ENCODE data around the gene SH3GL3. TPM values are rescaled to one million over a fixed set of nuclear protein-coding genes. Genes with fewer than 3 reads are reported as not detected.
A peak's percentile ranks its signal among the peaks of the same experiment; 100 is the strongest.

SH3GL3 gene
- total RNA-seq (2021; fragmentation: NEBNext Ultra II Directional; extraction: Animal tissue kit (Norgen Biotek cat#: 25700)) (16.3 and 19.1 TPM in 2 replicates), polyA plus RNA-seq (2011; rRNA removed) (7.3 and 14.1 TPM in 2 replicates), polyA minus RNA-seq (2011; rRNA and poly(A)+ RNA removed) (3.2 and 4.7 TPM in 2 replicates)
- 12.0 TPM for polyA plus RNA-seq (2011; cell fraction: cytosol; rRNA removed)
- polyA plus RNA-seq (2011; cell fraction: nucleus; rRNA removed): 4.2 TPM
- polyA plus RNA-seq (2012, experiment 1 of 2): 11.6 to 20.1 TPM (median 12.1 TPM) in 4 replicates
- 2.3 TPM for polyA plus RNA-seq (2012, experiment 2 of 2)
- 11.2 TPM for polyA plus RNA-seq (2013, experiment 1 of 2)
- 10.2 TPM for polyA plus RNA-seq (2013, experiment 2 of 2)
- 4.3 TPM for polyA minus RNA-seq (2011; cell fraction: cytosol; rRNA and poly(A)+ RNA removed)
- polyA minus RNA-seq (2011; cell fraction: nucleus; rRNA and poly(A)+ RNA removed): 11.8 TPM
- long read RNA-seq, experiment 1, partial matches to known transcripts: 10 of 14 reads
- long read RNA-seq, experiment 1, other reads (novel, unspliced or antisense): 3 of 14 reads
- long read RNA-seq, experiment 2, partial matches to known transcripts: 0 of 1 reads
- long read RNA-seq, experiment 2, other reads (novel, unspliced or antisense): 0 of 1 reads

GRCh38 chr15:83446904-83447709 is at the start of gene SH3GL3:
Gene SH3GL3, plus strand, starts transcription at chr15:83447341. Its CDS starts 193 bp downstream, at chr15:83447534.
- Histone ChIP-seq H2BK15ac (ENCODE audit: low read length) (0 out of 2 replicates have a peak within 1 kb of the TSS, but pooled peaks have one; percentile 99), H3K9me3 (ENCODE audit: insufficient read depth in 2 of 2, low read depth in 1 of 2, low read length in 1 of 2) (no peaks in the 10 kb centered on the region), H2BK5ac (ENCODE audit: low read depth, low read length) (peak within 1 kb of the TSS; percentile 87), H3K4me1 (replicated peaks in 1 of 4; ENCODE audit: control insufficient read depth in 3 of 4, insufficient read depth in 4 of 4, low read length in 3 of 4) (peaks cover 0 to 9% (median 4%) of the 10 kb centered on the region in 4 experiments; a peak in 4 of 7 replicates), H3K79me2 (ENCODE audit: control insufficient read depth in 1 of 2, insufficient read depth in 2 of 2, low read length in 2 of 2) (peaks cover 0 to 21% of the 10 kb centered on the region in 2 experiments; a peak in 2 of 4 replicates), H2BK120ac (replicated peaks; ENCODE audit: low read depth, low read length) (no peak within 1 kb of the TSS), H2BK12ac (ENCODE audit: low read depth, low read length) (peak within 1 kb of the TSS; percentile 83; the same call in 1 of the 2 replicates), H3K14ac (ENCODE audit: insufficient read length) (no peak within 1 kb of the TSS), H3K9ac (replicated peaks in 1 of 4; ENCODE audit: extremely low read depth in 1 of 4, low read depth in 3 of 4, low read length in 3 of 4) (peak within 1 kb of the TSS in 3 of 4 experiments; percentile 38 to 73 (median 42); a peak in 5 of 7 replicates), H3K4me2 (ENCODE audit: insufficient read depth in 1 of 2, low read depth in 2 of 2, low read length in 2 of 2) (peak within 1 kb of the TSS; percentile 80 to 98), H4K5ac (ENCODE audit: insufficient read length, low read depth, low read length) (no peak within 1 kb of the TSS), H3K36me3 (ENCODE audit: control insufficient read depth in 2 of 4, insufficient read depth in 4 of 4, low read length in 3 of 4) (no peaks in the 10 kb centered on the region), H2BK20ac (ENCODE audit: low read length) (0 out of 2 replicates have a peak within 1 kb of the TSS, but pooled peaks have one; percentile 72), H2AFZ (ENCODE audit: low read length) (0 out of 2 replicates have a peak within 1 kb of the TSS, but pooled peaks have one; percentile 23), H3K4me3 (ENCODE audit: extremely low read depth in 1 of 4, insufficient read depth in 2 of 4, low read depth in 3 of 4, low read length in 4 of 4) (peak within 1 kb of the TSS; percentile 48 to 80 (median 70)), H3K18ac (ENCODE audit: extremely low read depth, low read length) (peak within 1 kb of the TSS; percentile 60), H4K91ac (replicated peaks; ENCODE audit: insufficient read length, low read length) (no peak within 1 kb of the TSS), H2AK5ac (ENCODE audit: low read depth, low read length) (peak within 1 kb of the TSS; percentile 24; the same call in 1 of the 2 replicates), H4K20me1 (replicated peaks in 1 of 2; ENCODE audit: control insufficient read depth in 1 of 2, insufficient read depth in 2 of 2, low read length in 2 of 2) (peaks cover 0 to 9% of the 10 kb centered on the region in 2 experiments), H3K23ac (ENCODE audit: insufficient read length) (no peak within 1 kb of the TSS), H3K4ac (replicated peaks; ENCODE audit: insufficient read length, low read depth, low read length) (no peak within 1 kb of the TSS), H3K79me1 (ENCODE audit: low read depth, low read length) (no peaks in the 10 kb centered on the region), H3K27ac (ENCODE audit: low read depth, low read length) (0 out of 2 replicates have a peak within 1 kb of the TSS, but pooled peaks have one; percentile 4), H4K8ac (ENCODE audit: extremely low read depth, insufficient read depth, low read length) (0 out of 2 replicates have a peak within 1 kb of the TSS, but pooled peaks have one; percentile 26), H3K27me3 (replicated peaks in 1 of 4; ENCODE audit: control insufficient read depth in 3 of 4, extremely low read depth in 1 of 4, insufficient read depth in 3 of 4, low read length in 3 of 4) (peaks cover 0 to 11% (median 7%) of the 10 kb centered on the region in 4 experiments; a peak in 5 of 7 replicates), H3K23me2 (ENCODE audit: low read depth, low read length) (peaks cover 13% of the 10 kb centered on the region), H3K56ac (replicated peaks; ENCODE audit: insufficient read length, low read depth, low read length) (no peak within 1 kb of the TSS)
- WGBS, 2 experiments (ENCODE audit: extremely low coverage in 1 of 2, insufficient coverage in 1 of 2, insufficient read length in 1 of 2, insufficient replicate concordance in 2 of 2, low coverage in 1 of 2, low lambda C conversion rate in 2 of 2, missing lambda C conversion rate in 1 of 2): 2% methylated on average over 56 of the region's 68 CpGs; no CpG with 5 or more reads in 1 of the 2 experiments
- CTCF ChIA-PET (ENCODE audit: partially characterized antibody): interaction anchor here (0.6 to 9.0 kb wide), 31 partner anchors 10 to 592 kb away, joined by 3 to 168 read pairs (median 4); no protein-coding TSS in a partner anchor
- DNase-seq (ENCODE audit: low read depth in 1 of 2, low spot score in 2 of 2): peak; percentile 64 to 85
- peak; percentile 88 for FAIRE-seq
- POLR2A ChIA-PET (ENCODE audit: partially characterized antibody): interaction anchor here (0.7 to 2.6 kb wide), 11 partner anchors 10 to 239 kb away, joined by 3 to 9 read pairs (median 3); no protein-coding TSS in a partner anchor
- TF ChIP-seq ATF3 (IDR thresholded peaks at IDR 0.05; ENCODE audit: insufficient read depth, low read depth, low read length): no peak
- peak; percentile 53 for TF ChIP-seq PHF8 (conservative IDR thresholded peaks at IDR 0.05; ENCODE audit: low read depth, low read length)
- TF ChIP-seq KDM1A (IDR thresholded peaks at IDR 0.05; ENCODE audit: borderline replicate concordance, low read length): no peak
- TF ChIP-seq RFX5 (IDR thresholded peaks at IDR 0.05; ENCODE audit: borderline replicate concordance, low read depth, low read length): no peak

Measured in H1 (cell line).